Caco-2 (cell line): ENCODE measurements around the gene DNAH2. TPM values are rescaled to one million over a fixed set of nuclear protein-coding genes. Genes with fewer than 3 reads are reported as not detected.

Experiments
- BruUV-seq: library from RNA; stranded (reverse); fragments of 400-500 nt; replicated peaks from 2 replicates; lab custom pipeline; 2021; lab: Mats Ljungman, UMichigan
- CTCF ChIA-PET: fragments of 300-600 bp; sonication (Branson Sonifier 250); formaldehyde crosslinking; loops from one replicate; lab custom pipeline; 2022; ENCODE audit warnings: antibody characterized with exemption; lab: Charles Lee
- POLR2A ChIA-PET: fragments of 300-600 bp; sonication (Branson Sonifier 250); formaldehyde crosslinking; loops from one replicate; lab custom pipeline; 2022; ENCODE audit warnings: antibody characterized with exemption; lab: Charles Lee
- DNase-seq, 2 experiments: peaks; one replicate each; pipeline versions ENCODE4 v3.0.0 to v3.0.0-alpha.2; 2020 to 2022
- H3K27me3 ChIP-seq: replicated peaks from 2 replicates; pipeline ENCODE4 v1.6.0; 2011; ENCODE audit warnings: low read length; ENCODE audit not compliant: control insufficient read depth, insufficient read depth
- H3K36me3 ChIP-seq: 2 replicates; pipeline ENCODE4 v1.5.1; 2011; ENCODE audit warnings: low read length; ENCODE audit not compliant: control insufficient read depth, insufficient read depth
- H3K4me1 ChIP-seq: fragments of 250-450 bp; sonication (Bioruptor Pico); 2 replicates; pipeline ENCODE4 v1.5.1; 2020; ENCODE audit warnings: mild to moderate bottlenecking
- H3K4me3 ChIP-seq: 2 replicates; pipeline ENCODE4 v1.5.1; 2011; ENCODE audit warnings: low read depth, mild to moderate bottlenecking, control low read depth, low read length
- H3K9me3 ChIP-seq: fragments of 250-450 bp; sonication (Bioruptor Pico); 2 replicates; pipeline ENCODE4 v1.5.1; 2020; ENCODE audit warnings: mild to moderate bottlenecking, moderate library complexity
- H3K27ac Mint-ChIP-seq: one replicate; pipeline ENCODE4 v1.8.0; 2022; ENCODE audit warnings: mixed read lengths; ENCODE audit not compliant: unreplicated experiment
- H3K27me3 Mint-ChIP-seq: one replicate; pipeline ENCODE4 v1.8.0; 2022; ENCODE audit warnings: mixed read lengths; ENCODE audit not compliant: insufficient read depth, unreplicated experiment
- H3K36me3 Mint-ChIP-seq: one replicate; pipeline ENCODE4 v1.8.0; 2022; ENCODE audit warnings: mild to moderate bottlenecking, mixed read lengths; ENCODE audit not compliant: insufficient read depth, unreplicated experiment
- H3K4me1 Mint-ChIP-seq: one replicate; pipeline ENCODE4 v1.8.0; 2022; ENCODE audit warnings: low read depth, mixed read lengths; ENCODE audit not compliant: unreplicated experiment
- H3K4me3 Mint-ChIP-seq: one replicate; pipeline ENCODE4 v1.8.0; 2022; ENCODE audit warnings: mild to moderate bottlenecking, moderate library complexity, mixed read lengths; ENCODE audit not compliant: unreplicated experiment
- H3K9me3 Mint-ChIP-seq: one replicate; pipeline ENCODE4 v1.8.0; 2022; ENCODE audit warnings: mixed read lengths; ENCODE audit not compliant: unreplicated experiment
- intact Hi-C: fragments of 100-400 bp; cut with micrococcal nuclease; formaldehyde crosslinking; loops from one replicate; pipeline ENCODE4 v1.10.0; 2022; ENCODE audit not compliant: unreplicated experiment
- total RNA-seq: library from RNA; stranded (reverse); gene quantifications from 2 replicates; pipeline ENCODE4 v1.2.3, GENCODE V29; 2022
- TF ChIP-seq, protein P1 (sequence below), 2 experiments: fragments of 200-600 bp in 1 of 2; IDR thresholded peaks; 1 replicate in 1 of 2; 2 replicates in 1 of 2; pipeline versions ENCODE4 v1.5.1 to v1.8.0; 2011 to 2022; ENCODE audit warnings: antibody characterized with exemption in 1 of 2, control low read depth in 1 of 2, inconsistent platforms in 1 of 2, low read depth in 1 of 2, low read length in 1 of 2, mild to moderate bottlenecking in 1 of 2, moderate library complexity in 1 of 2; ENCODE audit not compliant: insufficient read depth in 1 of 2, severe bottlenecking in 1 of 2, unreplicated experiment in 1 of 2

Gene DNAH2
- total RNA-seq, 1 experiment from 2014 or later, result 1.9 TPM

DNA sequence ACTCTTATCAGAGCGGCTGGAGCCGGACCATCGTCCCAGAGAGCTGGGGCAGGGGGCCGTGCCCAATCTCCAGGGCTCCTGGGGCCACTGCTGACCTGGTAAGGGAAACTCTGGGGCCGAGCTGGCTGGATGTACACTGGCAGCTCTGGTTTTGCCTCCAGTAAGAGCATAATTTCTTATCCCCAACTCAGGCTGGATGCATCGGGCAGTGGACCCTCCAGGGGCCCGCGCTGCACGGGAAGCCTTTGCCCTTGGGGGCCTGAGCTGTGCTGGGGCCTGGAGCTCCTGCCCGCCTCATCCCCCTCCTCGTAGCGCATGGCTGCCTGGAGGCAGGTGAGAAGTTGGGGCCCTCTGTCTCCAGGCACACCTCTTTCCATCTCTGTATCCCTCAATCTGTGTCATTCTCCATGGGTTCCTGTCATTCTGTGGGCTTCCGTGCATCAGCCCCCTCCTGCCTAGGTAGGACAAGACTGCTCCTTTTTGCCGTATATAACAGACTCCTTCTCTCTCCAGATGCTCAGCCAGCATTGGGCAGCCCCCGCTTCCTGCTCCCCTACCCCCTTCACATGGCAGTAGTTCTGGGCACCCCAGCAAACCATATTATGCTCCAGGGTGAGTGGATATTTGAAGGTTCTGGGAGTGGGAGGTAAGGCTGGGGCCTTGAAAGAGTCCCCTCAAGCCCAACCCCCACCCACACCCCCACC lies 128.0 kb downstream of the DNAH2 start:
- peaks cover 7% of the 10 kb centered on the region for H3K4me1 Mint-ChIP-seq
- no peaks in the 10 kb centered on the region for H3K9me3 ChIP-seq
- CTCF ChIA-PET, result interaction anchor here (1.2 to 1.6 kb wide), 4 partner anchors 10 to 102 kb away, joined by 3 to 6 read pairs (median 5); partner anchors contain the start of gene NAA38
- TF ChIP-seq, protein P1, sequence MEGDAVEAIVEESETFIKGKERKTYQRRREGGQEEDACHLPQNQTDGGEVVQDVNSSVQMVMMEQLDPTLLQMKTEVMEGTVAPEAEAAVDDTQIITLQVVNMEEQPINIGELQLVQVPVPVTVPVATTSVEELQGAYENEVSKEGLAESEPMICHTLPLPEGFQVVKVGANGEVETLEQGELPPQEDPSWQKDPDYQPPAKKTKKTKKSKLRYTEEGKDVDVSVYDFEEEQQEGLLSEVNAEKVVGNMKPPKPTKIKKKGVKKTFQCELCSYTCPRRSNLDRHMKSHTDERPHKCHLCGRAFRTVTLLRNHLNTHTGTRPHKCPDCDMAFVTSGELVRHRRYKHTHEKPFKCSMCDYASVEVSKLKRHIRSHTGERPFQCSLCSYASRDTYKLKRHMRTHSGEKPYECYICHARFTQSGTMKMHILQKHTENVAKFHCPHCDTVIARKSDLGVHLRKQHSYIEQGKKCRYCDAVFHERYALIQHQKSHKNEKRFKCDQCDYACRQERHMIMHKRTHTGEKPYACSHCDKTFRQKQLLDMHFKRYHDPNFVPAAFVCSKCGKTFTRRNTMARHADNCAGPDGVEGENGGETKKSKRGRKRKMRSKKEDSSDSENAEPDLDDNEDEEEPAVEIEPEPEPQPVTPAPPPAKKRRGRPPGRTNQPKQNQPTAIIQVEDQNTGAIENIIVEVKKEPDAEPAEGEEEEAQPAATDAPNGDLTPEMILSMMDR (IDR thresholded peaks at IDR 0.05; ENCODE audit: insufficient read depth in 1 of 2, low read depth in 1 of 2, low read length in 1 of 2, severe bottlenecking in 1 of 2, unreplicated experiment in 1 of 2), result no peak
- H3K36me3 Mint-ChIP-seq, result peaks cover 70% of the 10 kb centered on the region
- H3K4me3 ChIP-seq, result peak overlapping the region; percentile 68; the same call in 1 of the 2 replicates
- peaks cover 8% of the 10 kb centered on the region for H3K4me1 ChIP-seq
- BruUV-seq, result no TSS peak
- no peaks in the 10 kb centered on the region; the same call in 1 of the 2 replicates for H3K36me3 ChIP-seq
- H3K27me3 ChIP-seq, result no peaks in the 10 kb centered on the region
- no peaks in the 10 kb centered on the region for H3K27me3 Mint-ChIP-seq
- intact Hi-C loops, result no loop called here
- POLR2A ChIA-PET, result interaction anchor here (0.8 to 3.8 kb wide), 4 partner anchors 9 to 70 kb away, joined by 3 to 27 read pairs (median 6); partner anchors contain the start of genes CYB5D1, NAA38 and RNF227
- no peak for DNase-seq
- peak overlapping the region; percentile 82 for H3K4me3 Mint-ChIP-seq
- H3K9me3 Mint-ChIP-seq, result no peaks in the 10 kb centered on the region
- H3K27ac Mint-ChIP-seq, result no peak overlapping the region

DNA sequence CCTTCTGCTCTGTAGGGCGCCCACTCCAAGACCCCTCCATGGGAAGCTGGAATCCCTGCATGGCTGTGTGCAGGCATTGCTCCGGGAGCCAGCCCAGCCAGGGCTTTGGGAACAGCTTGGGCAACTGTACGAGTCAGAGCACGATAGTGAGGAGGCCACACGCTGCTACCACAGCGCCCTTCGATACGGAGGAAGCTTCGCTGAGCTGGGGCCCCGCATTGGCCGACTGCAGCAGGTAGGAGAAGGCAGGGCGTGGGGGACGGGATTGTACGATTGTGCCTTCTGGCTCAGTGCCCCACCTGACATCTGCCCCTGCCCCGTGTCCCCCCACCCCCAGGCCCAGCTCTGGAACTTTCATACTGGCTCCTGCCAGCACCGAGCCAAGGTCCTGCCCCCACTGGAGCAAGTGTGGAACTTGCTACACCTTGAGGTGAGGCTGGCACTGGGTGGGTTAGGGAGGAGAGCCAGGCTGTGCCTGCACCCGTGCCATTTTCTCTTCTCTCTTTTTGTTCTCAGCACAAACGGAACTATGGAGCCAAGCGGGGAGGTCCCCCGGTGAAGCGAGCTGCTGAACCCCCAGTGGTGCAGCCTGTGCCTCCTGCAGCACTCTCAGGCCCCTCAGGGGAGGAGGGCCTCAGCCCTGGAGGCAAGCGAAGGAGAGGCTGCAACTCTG lies 128.7 kb downstream of the DNAH2 start:
- Histone ChIP-seq H3K4me3 (no peak overlapping the region), H3K9me3 (no peaks in the 10 kb centered on the region), H3K4me1 (peaks cover 2% of the 10 kb centered on the region), H3K27me3 (no peaks in the 10 kb centered on the region), H3K36me3 (no peaks in the 10 kb centered on the region; the same call in none of the 2 replicates)
- BruUV-seq, result no TSS peak
- Mint-ChIP-seq H3K27me3 (no peaks in the 10 kb centered on the region), H3K9me3 (no peaks in the 10 kb centered on the region), H3K4me1 (no peaks in the 10 kb centered on the region), H3K4me3 (no peak overlapping the region), H3K36me3 (peaks cover 76% of the 10 kb centered on the region), H3K27ac (no peak overlapping the region)
- intact Hi-C loops, result no loop called here
- DNase-seq, result no peak
- POLR2A ChIA-PET, result no interaction called here
- TF ChIP-seq, protein P1 (IDR thresholded peaks at IDR 0.05; ENCODE audit: insufficient read depth in 1 of 2, low read depth in 1 of 2, low read length in 1 of 2, severe bottlenecking in 1 of 2, unreplicated experiment in 1 of 2), result no peak
- CTCF ChIA-PET, result no interaction called here

DNA sequence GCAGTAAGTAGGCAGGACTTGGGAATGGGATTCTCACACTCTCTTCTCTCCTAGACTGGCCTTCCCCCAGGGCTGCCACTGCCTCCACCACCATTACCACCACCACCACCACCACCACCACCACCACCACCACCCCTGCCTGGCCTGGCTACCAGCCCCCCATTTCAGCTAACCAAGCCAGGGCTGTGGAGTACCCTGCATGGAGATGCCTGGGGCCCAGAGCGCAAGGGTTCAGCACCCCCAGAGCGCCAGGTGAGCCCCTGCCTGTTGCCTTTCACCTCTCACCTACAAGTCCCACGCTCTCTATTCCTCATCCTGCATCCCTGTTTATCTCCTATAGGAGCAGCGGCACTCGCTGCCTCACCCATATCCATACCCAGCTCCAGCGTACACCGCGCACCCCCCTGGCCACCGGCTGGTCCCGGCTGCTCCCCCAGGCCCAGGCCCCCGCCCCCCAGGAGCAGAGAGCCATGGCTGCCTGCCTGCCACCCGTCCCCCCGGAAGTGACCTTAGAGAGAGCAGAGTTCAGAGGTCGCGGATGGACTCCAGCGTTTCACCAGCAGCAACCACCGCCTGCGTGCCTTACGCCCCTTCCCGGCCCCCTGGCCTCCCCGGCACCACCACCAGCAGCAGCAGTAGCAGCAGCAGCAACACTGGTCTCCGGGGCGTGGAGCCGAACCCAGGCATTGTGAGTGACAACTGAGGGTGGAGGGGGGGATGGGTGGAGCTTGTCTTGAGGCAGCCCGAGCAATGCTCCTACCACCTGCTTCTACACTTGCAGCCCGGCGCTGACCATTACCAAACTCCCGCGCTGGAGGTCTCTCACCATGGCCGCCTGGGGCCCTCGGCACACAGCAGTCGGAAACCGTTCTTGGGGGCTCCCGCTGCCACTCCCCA lies 129.5 kb downstream of the DNAH2 start:
- H3K27me3 Mint-ChIP-seq, result no peaks in the 10 kb centered on the region
- ChIA-PET CTCF (no interaction called here), POLR2A (no interaction called here)
- H3K4me3 ChIP-seq, result no peak overlapping the region
- no peak overlapping the region for H3K27ac Mint-ChIP-seq
- H3K9me3 ChIP-seq, result no peaks in the 10 kb centered on the region
- H3K36me3 Mint-ChIP-seq, result peaks cover 76% of the 10 kb centered on the region
- H3K36me3 ChIP-seq, result no peaks in the 10 kb centered on the region; the same call in none of the 2 replicates
- H3K27me3 ChIP-seq, result no peaks in the 10 kb centered on the region
- H3K4me1 ChIP-seq, result no peaks in the 10 kb centered on the region; the same call in 1 of the 2 replicates
- no peaks in the 10 kb centered on the region for H3K9me3 Mint-ChIP-seq
- BruUV-seq, result no TSS peak
- no peak for DNase-seq
- no peak overlapping the region for H3K4me3 Mint-ChIP-seq
- intact Hi-C loops, result no loop called here
- TF ChIP-seq, protein P1 (IDR thresholded peaks at IDR 0.05; ENCODE audit: insufficient read depth in 1 of 2, low read depth in 1 of 2, low read length in 1 of 2, severe bottlenecking in 1 of 2, unreplicated experiment in 1 of 2), result no peak
- no peaks in the 10 kb centered on the region for H3K4me1 Mint-ChIP-seq
